HepG2 (cell line): ENCODE data around the gene ORC4. TPM values are rescaled to one million over a fixed set of nuclear protein-coding genes. Genes with fewer than 3 reads are reported as not detected.
A peak's percentile ranks its signal among the peaks of the same experiment; 100 is the strongest.

ENCODE experiments used
- ATAC-seq: fragments of 200-7000 bp; cut with Tn5 transposase; 3 replicates; pipeline ENCODE4 v1.9.1; 2020; ENCODE audit warnings: mild to moderate bottlenecking, moderate library complexity
- BruUV-seq: library from RNA; stranded (reverse); fragments of 400-500 nt; replicated peaks from 2 replicates; lab custom pipeline; 2021; lab: Mats Ljungman, UMichigan
- CTCF ChIA-PET: fragments of 300-600 bp; formaldehyde crosslinking; extraction: SDS; loops from one replicate; lab custom pipeline; 2021; ENCODE audit warnings: low total read pairs, inconsistent platforms, low intra/inter-chr PET ratio; lab: Yijun Ruan, JAX
- POLR2A ChIA-PET: fragments of 350-600 bp; sonication (Branson Sonifier 250); formaldehyde crosslinking; loops from one replicate; lab custom pipeline; 2020; ENCODE audit warnings: antibody characterized with exemption, inconsistent platforms; lab: Yijun Ruan, JAX
- DNase-seq: peaks from one replicate; pipeline ENCODE4 v3.0.0-alpha.2; 2015; ENCODE audit warnings: low spot score
- FAIRE-seq: peaks from 3 replicates; lab custom pipeline; 2011; peaks lifted over from hg19 to GRCh38; lab: Jason Lieb, UNC
- H2AFZ ChIP-seq: one replicate; pipeline ENCODE4 v1.6.1; 2011; ENCODE audit warnings: low read length, inconsistent platforms
- H3K27ac ChIP-seq: fragments of 300-600 bp; 3 replicates; pipeline ENCODE4 v1.8.0; 2011; ENCODE audit warnings: mixed run types, mild to moderate bottlenecking, mixed read lengths, low read length, inconsistent platforms; ENCODE audit not compliant: insufficient read depth; ENCODE audit errors: extremely low read length
- H3K27me3 ChIP-seq, 2 experiments: fragments of 200-600 bp in 1 of 2; 2 replicates in 1 of 2; 3 replicates in 1 of 2; pipeline versions ENCODE4 v1.6.0 to v1.8.0; 2011; ENCODE audit warnings: low read length in 2 of 2, mild to moderate bottlenecking in 2 of 2, moderate library complexity in 2 of 2, inconsistent platforms in 1 of 2; ENCODE audit not compliant: insufficient read depth in 2 of 2, control insufficient read depth in 1 of 2
- H3K36me3 ChIP-seq, 2 experiments: fragments of 200-600 bp in 1 of 2; replicated peaks in 1 of 2; 2 replicates in 1 of 2; 3 replicates in 1 of 2; pipeline versions ENCODE4 v1.5.1 to v1.8.0; 2011; ENCODE audit warnings: low read length in 2 of 2, inconsistent platforms in 1 of 2; ENCODE audit not compliant: insufficient read depth in 2 of 2, control insufficient read depth in 1 of 2
- H3K4me1 ChIP-seq: 2 replicates; pipeline ENCODE4 v1.5.1; 2012; ENCODE audit warnings: low read length, inconsistent platforms; ENCODE audit not compliant: insufficient read depth
- H3K4me2 ChIP-seq: 2 replicates; pipeline ENCODE4 v1.6.0; 2011; ENCODE audit warnings: low read depth, low read length, inconsistent platforms
- H3K4me3 ChIP-seq, 3 experiments: fragments of 200-600 bp in 1 of 3; sonication (generic), shearing (Covaris generic) in 1 of 3; replicated peaks in 1 of 3; 2 replicates each; pipeline ENCODE4 v1.5.1; 2011 to 2016; ENCODE audit warnings: low read length in 3 of 3, inconsistent platforms in 2 of 3, low read depth in 2 of 3, mild to moderate bottlenecking in 2 of 3, control low read depth in 1 of 3, mixed read lengths in 1 of 3; ENCODE audit not compliant: insufficient read depth in 1 of 3
- H3K79me2 ChIP-seq: one replicate; pipeline ENCODE4 v1.6.1; 2011; ENCODE audit warnings: low read length, inconsistent platforms; ENCODE audit not compliant: insufficient read depth
- H3K9ac ChIP-seq: 2 replicates; pipeline ENCODE4 v1.6.0; 2011; ENCODE audit warnings: mild to moderate bottlenecking, low read depth, low read length, inconsistent platforms; ENCODE audit not compliant: insufficient read depth
- H3K9me3 ChIP-seq: 2 replicates; pipeline ENCODE4 v1.5.1; 2012; ENCODE audit warnings: mild to moderate bottlenecking, low read length
- H4K20me1 ChIP-seq: 2 replicates; pipeline ENCODE4 v1.6.0; 2011; ENCODE audit warnings: inconsistent platforms, mild to moderate bottlenecking, low read length, moderate library complexity; ENCODE audit not compliant: insufficient read depth
- ATF1 ChIP-seq: IDR thresholded peaks from 2 replicates; pipeline ENCODE4 v1.6.1; 2016; ENCODE audit warnings: mild to moderate bottlenecking, control low read depth
- ATRX ChIP-seq: sonication (generic); formaldehyde crosslinking; IDR thresholded peaks from 2 replicates; pipeline ENCODE4 v1.4.0; 2020; ENCODE audit warnings: missing genetic modification reagents, borderline replicate concordance
- GPN1 ChIP-seq: sonication (generic); formaldehyde crosslinking; IDR thresholded peaks from 2 replicates; pipeline ENCODE4 v1.5.1; 2020; ENCODE audit warnings: missing genetic modification reagents, borderline replicate concordance
- NFIC ChIP-seq: IDR thresholded peaks from 2 replicates; pipeline ENCODE4 v1.6.1; 2012; ENCODE audit warnings: mild to moderate bottlenecking, low read length, inconsistent platforms
- RARG ChIP-seq: sonication (generic); formaldehyde crosslinking; IDR thresholded peaks from 2 replicates; pipeline ENCODE4 v1.4.0; 2020; ENCODE audit warnings: low read depth, mild to moderate bottlenecking, missing genetic modification reagents
- STAG1 ChIP-seq: sonication (generic); formaldehyde crosslinking; IDR thresholded peaks from 2 replicates; pipeline ENCODE4 v1.4.0; 2020; ENCODE audit warnings: missing genetic modification reagents
- SUZ12 ChIP-seq: fragments of 150-350 bp; IDR thresholded peaks from 2 replicates; pipeline ENCODE4 v1.6.1; 2014; ENCODE audit warnings: low read depth, low read length
- TBP ChIP-seq: sonication (generic); formaldehyde crosslinking; IDR thresholded peaks from 2 replicates; pipeline ENCODE4 v1.5.0; 2020; ENCODE audit warnings: missing genetic modification reagents
- ZNF574 ChIP-seq: sonication (generic); formaldehyde crosslinking; IDR thresholded peaks from 2 replicates; pipeline ENCODE4 v1.4.0; 2020; ENCODE audit warnings: missing genetic modification reagents
- ZNF768 ChIP-seq: sonication (generic); formaldehyde crosslinking; IDR thresholded peaks from 2 replicates; pipeline ENCODE4 v1.4.0; 2020; ENCODE audit warnings: missing genetic modification reagents
- WGBS: methylation state at CpG from one replicate; pipeline ENCODE4 v1.1.6; 2017; ENCODE audit warnings: low lambda C conversion rate; 5-methylcytosine and 5-hydroxymethylcytosine counted together
- in situ Hi-C: cut with HindIII; loops from 2 replicates; pipeline ENCODE4 v1.10.0; 2017; ENCODE audit warnings: low pct_unique_long_range_greater_than_20kb; ENCODE audit not compliant: extremely low pct_ligation_motif_present
- intact Hi-C: fragments of 100-400 bp; cut with micrococcal nuclease; formaldehyde crosslinking; loops from one replicate; pipeline ENCODE4 v1.10.0; 2022; ENCODE audit not compliant: unreplicated experiment
- polyA plus RNA-seq, 8 experiments: library from polyadenylated mRNA; depleted of rRNA in 3 of 8; stranded (reverse) in 7 of 8; unstranded in 1 of 8; fragments of >200 nt; fragmentation: Illumina TruSeq in 4 of 8; extraction: Trizol in 4 of 8; gene quantifications; 2 replicates each; pipeline versions ENCODE4 v1.2.1 to v1.2.3, GENCODE V29; 2011 to 2016; ENCODE audit warnings: low read depth in 4 of 8, missing spikeins in 1 of 8, mixed read lengths in 1 of 8; ENCODE audit not compliant: insufficient read depth in 1 of 8
- total RNA-seq, 5 experiments: library from RNA; depleted of rRNA; stranded (reverse); fragments of >200 nt; fragmentation: Illumina TruSeq; extraction: Trizol; gene quantifications; 2 replicates each; pipeline ENCODE4 v1.2.3, GENCODE V29; 2016; ENCODE audit warnings: low read depth in 1 of 5
- TF ChIP-seq, protein P1 (sequence below): sonication (generic); formaldehyde crosslinking; IDR thresholded peaks from 2 replicates; pipeline ENCODE4 v1.4.0; 2020; ENCODE audit warnings: missing genetic modification reagents, borderline replicate concordance
- TF ChIP-seq, protein P2 (sequence below): sonication (generic); formaldehyde crosslinking; IDR thresholded peaks from 2 replicates; pipeline ENCODE4 v1.9.0; 2021; ENCODE audit warnings: missing genetic modification reagents, borderline replicate concordance
- TF ChIP-seq, protein P3 (sequence below): IDR thresholded peaks from 2 replicates; pipeline ENCODE4 v1.4.0; 2020; ENCODE audit warnings: mild to moderate bottlenecking, missing genetic modification reagents

ORC4 gene
- total and polyA plus RNA-seq, 2 of the 13 experiments (the other 11 are each of a cell fraction or from before 2014, with no cell fraction given): 28.6 to 84.8 TPM

DNA sequence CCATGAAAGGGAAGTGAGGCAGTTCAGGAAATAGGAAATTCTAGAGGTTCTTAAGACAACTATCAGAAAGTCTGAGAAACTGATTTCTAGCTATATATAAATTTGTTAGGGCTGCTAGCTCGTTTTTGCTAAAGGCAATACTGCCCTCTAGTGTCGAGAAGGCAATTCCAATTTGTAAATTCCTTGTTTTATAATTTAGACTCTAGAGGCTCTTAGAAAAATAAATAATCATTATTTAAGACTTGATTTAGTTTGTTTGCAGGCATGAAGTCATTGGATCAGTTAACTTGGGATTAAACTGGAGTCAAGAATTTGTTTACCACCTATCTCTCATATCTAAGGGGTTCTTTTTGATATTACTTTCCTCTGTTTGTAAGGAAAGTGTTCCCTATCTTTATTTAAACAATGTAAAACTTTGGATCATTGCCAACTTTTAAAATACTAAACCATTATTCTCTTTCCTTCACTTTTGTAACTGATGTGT is 109.5 kb downstream of the ORC4 start:
- FAIRE-seq: no peak
- in situ Hi-C loops (loop anchor here (10.0 to 25.0 kb wide), 5 partner anchors 299 to 1176 kb away; no protein-coding TSS in a partner anchor), intact Hi-C loops (loop anchor here (1.0 to 10.0 kb wide), 9 partner anchors 67 to 1179 kb away; no protein-coding TSS in a partner anchor)
- H4K20me1 ChIP-seq: no peaks in the 10 kb centered on the region
- BruUV-seq: no TSS peak
- no peak overlapping the region for H2AFZ ChIP-seq
- no peaks in the 10 kb centered on the region for H3K9me3 ChIP-seq
- no peaks in the 10 kb centered on the region for H3K4me1 ChIP-seq
- DNase-seq: peak; percentile 54
- H3K9ac ChIP-seq: no peak overlapping the region
- WGBS: 0% methylated on average over 2 of the region's 2 CpGs
- peaks cover 3 to 4% of the 10 kb centered on the region in 2 experiments; a peak in 3 of 5 replicates for H3K36me3 ChIP-seq
- H3K4me3 ChIP-seq: no peak overlapping the region
- no peak overlapping the region for H3K27ac ChIP-seq
- ChIA-PET CTCF (interaction anchor here (1.8 to 2.9 kb wide), 2 partner anchors 828 to 866 kb away, joined by 12 to 15 read pairs; no protein-coding TSS in a partner anchor), POLR2A (interaction anchor here (1.0 kb wide), 2 partner anchors 16 to 828 kb away, joined by 3 read pairs; no protein-coding TSS in a partner anchor)
- no peak overlapping the region for H3K4me2 ChIP-seq
- peak; percentile 55 for ATAC-seq
- no peaks in the 10 kb centered on the region for H3K79me2 ChIP-seq
- H3K27me3 ChIP-seq: no peaks in the 10 kb centered on the region
- TF ChIP-seq NFIC (no peak), ATRX (CRISPR knock-in tag) (no peak), STAG1 (CRISPR knock-in tag) (peak; percentile 85), ZNF574 (CRISPR knock-in tag) (no peak), GPN1 (no peak), ZNF768 (CRISPR knock-in tag) (no peak), RARG (CRISPR knock-in tag) (no peak), SUZ12 (no peak), TBP (CRISPR knock-in tag) (no peak), ATF1 (CRISPR knock-in tag) (no peak)
- TF ChIP-seq, protein P1, sequence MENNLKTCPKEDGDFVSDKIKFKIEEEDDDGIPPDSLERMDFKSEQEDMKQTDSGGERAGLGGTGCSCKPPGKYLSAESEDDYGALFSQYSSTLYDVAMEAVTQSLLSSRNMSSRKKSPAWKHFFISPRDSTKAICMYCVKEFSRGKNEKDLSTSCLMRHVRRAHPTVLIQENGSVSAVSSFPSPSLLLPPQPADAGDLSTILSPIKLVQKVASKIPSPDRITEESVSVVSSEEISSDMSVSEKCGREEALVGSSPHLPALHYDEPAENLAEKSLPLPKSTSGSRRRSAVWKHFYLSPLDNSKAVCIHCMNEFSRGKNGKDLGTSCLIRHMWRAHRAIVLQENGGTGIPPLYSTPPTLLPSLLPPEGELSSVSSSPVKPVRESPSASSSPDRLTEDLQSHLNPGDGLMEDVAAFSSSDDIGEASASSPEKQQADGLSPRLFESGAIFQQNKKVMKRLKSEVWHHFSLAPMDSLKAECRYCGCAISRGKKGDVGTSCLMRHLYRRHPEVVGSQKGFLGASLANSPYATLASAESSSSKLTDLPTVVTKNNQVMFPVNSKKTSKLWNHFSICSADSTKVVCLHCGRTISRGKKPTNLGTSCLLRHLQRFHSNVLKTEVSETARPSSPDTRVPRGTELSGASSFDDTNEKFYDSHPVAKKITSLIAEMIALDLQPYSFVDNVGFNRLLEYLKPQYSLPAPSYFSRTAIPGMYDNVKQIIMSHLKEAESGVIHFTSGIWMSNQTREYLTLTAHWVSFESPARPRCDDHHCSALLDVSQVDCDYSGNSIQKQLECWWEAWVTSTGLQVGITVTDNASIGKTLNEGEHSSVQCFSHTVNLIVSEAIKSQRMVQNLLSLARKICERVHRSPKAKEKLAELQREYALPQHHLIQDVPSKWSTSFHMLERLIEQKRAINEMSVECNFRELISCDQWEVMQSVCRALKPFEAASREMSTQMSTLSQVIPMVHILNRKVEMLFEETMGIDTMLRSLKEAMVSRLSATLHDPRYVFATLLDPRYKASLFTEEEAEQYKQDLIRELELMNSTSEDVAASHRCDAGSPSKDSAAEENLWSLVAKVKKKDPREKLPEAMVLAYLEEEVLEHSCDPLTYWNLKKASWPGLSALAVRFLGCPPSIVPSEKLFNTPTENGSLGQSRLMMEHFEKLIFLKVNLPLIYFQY (CRISPR knock-in tag): no peak
- TF ChIP-seq, protein P2, sequence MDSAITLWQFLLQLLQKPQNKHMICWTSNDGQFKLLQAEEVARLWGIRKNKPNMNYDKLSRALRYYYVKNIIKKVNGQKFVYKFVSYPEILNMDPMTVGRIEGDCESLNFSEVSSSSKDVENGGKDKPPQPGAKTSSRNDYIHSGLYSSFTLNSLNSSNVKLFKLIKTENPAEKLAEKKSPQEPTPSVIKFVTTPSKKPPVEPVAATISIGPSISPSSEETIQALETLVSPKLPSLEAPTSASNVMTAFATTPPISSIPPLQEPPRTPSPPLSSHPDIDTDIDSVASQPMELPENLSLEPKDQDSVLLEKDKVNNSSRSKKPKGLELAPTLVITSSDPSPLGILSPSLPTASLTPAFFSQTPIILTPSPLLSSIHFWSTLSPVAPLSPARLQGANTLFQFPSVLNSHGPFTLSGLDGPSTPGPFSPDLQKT (CRISPR knock-in tag): no peak
- TF ChIP-seq, protein P3, sequence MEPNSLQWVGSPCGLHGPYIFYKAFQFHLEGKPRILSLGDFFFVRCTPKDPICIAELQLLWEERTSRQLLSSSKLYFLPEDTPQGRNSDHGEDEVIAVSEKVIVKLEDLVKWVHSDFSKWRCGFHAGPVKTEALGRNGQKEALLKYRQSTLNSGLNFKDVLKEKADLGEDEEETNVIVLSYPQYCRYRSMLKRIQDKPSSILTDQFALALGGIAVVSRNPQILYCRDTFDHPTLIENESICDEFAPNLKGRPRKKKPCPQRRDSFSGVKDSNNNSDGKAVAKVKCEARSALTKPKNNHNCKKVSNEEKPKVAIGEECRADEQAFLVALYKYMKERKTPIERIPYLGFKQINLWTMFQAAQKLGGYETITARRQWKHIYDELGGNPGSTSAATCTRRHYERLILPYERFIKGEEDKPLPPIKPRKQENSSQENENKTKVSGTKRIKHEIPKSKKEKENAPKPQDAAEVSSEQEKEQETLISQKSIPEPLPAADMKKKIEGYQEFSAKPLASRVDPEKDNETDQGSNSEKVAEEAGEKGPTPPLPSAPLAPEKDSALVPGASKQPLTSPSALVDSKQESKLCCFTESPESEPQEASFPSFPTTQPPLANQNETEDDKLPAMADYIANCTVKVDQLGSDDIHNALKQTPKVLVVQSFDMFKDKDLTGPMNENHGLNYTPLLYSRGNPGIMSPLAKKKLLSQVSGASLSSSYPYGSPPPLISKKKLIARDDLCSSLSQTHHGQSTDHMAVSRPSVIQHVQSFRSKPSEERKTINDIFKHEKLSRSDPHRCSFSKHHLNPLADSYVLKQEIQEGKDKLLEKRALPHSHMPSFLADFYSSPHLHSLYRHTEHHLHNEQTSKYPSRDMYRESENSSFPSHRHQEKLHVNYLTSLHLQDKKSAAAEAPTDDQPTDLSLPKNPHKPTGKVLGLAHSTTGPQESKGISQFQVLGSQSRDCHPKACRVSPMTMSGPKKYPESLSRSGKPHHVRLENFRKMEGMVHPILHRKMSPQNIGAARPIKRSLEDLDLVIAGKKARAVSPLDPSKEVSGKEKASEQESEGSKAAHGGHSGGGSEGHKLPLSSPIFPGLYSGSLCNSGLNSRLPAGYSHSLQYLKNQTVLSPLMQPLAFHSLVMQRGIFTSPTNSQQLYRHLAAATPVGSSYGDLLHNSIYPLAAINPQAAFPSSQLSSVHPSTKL (CRISPR knock-in tag): peak; percentile 12; the same call in 1 of the 2 replicates
